ENCODE data around the gene SPEG. TPM values are rescaled to one million over a fixed set of nuclear protein-coding genes. Genes with fewer than 3 reads are reported as not detected.

Gene SPEG
- total RNA-seq, 1 experiment from 2014 or later: 30.7 TPM

- Histone ChIP-seq H4K20me1 (ENCODE audit: low read length) (no peaks in the 10 kb centered on the region), H3K4me1 (ENCODE audit: insufficient read depth, low read length) (peaks cover 33% of the 10 kb centered on the region), H3K27me3 (ENCODE audit: low read length) (no peaks in the 10 kb centered on the region), H3K9me2 (replicated peaks; ENCODE audit: low read length) (no peaks in the 10 kb centered on the region), H3K4me2 (ENCODE audit: low read length) (no peak overlapping the region), H3K36me3 (ENCODE audit: low read depth, low read length) (no peaks in the 10 kb centered on the region), H3K27ac (ENCODE audit: low read length) (no peak overlapping the region), H3K4me3 (ENCODE audit: low read length) (no peak overlapping the region), H2AFZ (ENCODE audit: low read length) (no peak overlapping the region), H3K9ac (ENCODE audit: low read length) (no peak overlapping the region), H3K9me3 (ENCODE audit: low read length) (no peaks in the 10 kb centered on the region), H3K79me2 (ENCODE audit: low read length) (no peaks in the 10 kb centered on the region), H3F3A (ENCODE audit: low read length, unreplicated experiment) (peaks cover 7% of the 10 kb centered on the region)
- CTCF ChIA-PET: no interaction called here
- ATAC-seq: no peak
- no peak for DNase-seq
- no TSS peak for BruUV-seq (replicated peaks)
- intact Hi-C loops (cut with micrococcal nuclease): no loop called here
- TF ChIP-seq EZH2 (IDR thresholded peaks at IDR 0.05; ENCODE audit: low read length, unreplicated experiment) (no peak), EZH2phosphoT487 (IDR thresholded peaks at IDR 0.05; ENCODE audit: borderline replicate concordance, low read length) (no peak)
- TF ChIP-seq, protein P1, sequence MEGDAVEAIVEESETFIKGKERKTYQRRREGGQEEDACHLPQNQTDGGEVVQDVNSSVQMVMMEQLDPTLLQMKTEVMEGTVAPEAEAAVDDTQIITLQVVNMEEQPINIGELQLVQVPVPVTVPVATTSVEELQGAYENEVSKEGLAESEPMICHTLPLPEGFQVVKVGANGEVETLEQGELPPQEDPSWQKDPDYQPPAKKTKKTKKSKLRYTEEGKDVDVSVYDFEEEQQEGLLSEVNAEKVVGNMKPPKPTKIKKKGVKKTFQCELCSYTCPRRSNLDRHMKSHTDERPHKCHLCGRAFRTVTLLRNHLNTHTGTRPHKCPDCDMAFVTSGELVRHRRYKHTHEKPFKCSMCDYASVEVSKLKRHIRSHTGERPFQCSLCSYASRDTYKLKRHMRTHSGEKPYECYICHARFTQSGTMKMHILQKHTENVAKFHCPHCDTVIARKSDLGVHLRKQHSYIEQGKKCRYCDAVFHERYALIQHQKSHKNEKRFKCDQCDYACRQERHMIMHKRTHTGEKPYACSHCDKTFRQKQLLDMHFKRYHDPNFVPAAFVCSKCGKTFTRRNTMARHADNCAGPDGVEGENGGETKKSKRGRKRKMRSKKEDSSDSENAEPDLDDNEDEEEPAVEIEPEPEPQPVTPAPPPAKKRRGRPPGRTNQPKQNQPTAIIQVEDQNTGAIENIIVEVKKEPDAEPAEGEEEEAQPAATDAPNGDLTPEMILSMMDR (conservative IDR thresholded peaks at IDR 0.05; ENCODE audit: low read depth, low read length): no peak
- POLR2A ChIA-PET (ENCODE audit: unreplicated experiment): no interaction called here
These were observed 39.0 kb upstream of the SPEG start for GRCh38 chr2:219395609-219396008.

GRCh38 chr2:219396863-219397457, 37.7 kb upstream of the SPEG start:
- POLR2A ChIA-PET (ENCODE audit: unreplicated experiment): no interaction called here
- Histone ChIP-seq H2AFZ (ENCODE audit: low read length) (no peak overlapping the region), H3K27me3 (ENCODE audit: low read length) (no peaks in the 10 kb centered on the region), H3K9ac (ENCODE audit: low read length) (no peak overlapping the region), H4K20me1 (ENCODE audit: low read length) (no peaks in the 10 kb centered on the region), H3K4me1 (ENCODE audit: insufficient read depth, low read length) (peaks cover 36% of the 10 kb centered on the region), H3K27ac (ENCODE audit: low read length) (no peak overlapping the region), H3F3A (ENCODE audit: low read length, unreplicated experiment) (peaks cover 7% of the 10 kb centered on the region), H3K36me3 (ENCODE audit: low read depth, low read length) (no peaks in the 10 kb centered on the region), H3K79me2 (ENCODE audit: low read length) (no peaks in the 10 kb centered on the region), H3K4me3 (ENCODE audit: low read length) (no peak overlapping the region), H3K4me2 (ENCODE audit: low read length) (no peak overlapping the region), H3K9me3 (ENCODE audit: low read length) (no peaks in the 10 kb centered on the region), H3K9me2 (replicated peaks; ENCODE audit: low read length) (no peaks in the 10 kb centered on the region)
- TF ChIP-seq, protein P1 (conservative IDR thresholded peaks at IDR 0.05; ENCODE audit: low read depth, low read length): no peak
- TF ChIP-seq EZH2 (IDR thresholded peaks at IDR 0.05; ENCODE audit: low read length, unreplicated experiment): no peak
- no peak for TF ChIP-seq EZH2phosphoT487 (IDR thresholded peaks at IDR 0.05; ENCODE audit: borderline replicate concordance, low read length)
- CTCF ChIA-PET: no interaction called here
- intact Hi-C loops (cut with micrococcal nuclease): no loop called here
- no peak for DNase-seq
- no TSS peak for BruUV-seq (replicated peaks)
- ATAC-seq: no peak; the same call in 1 of the 2 replicates

GRCh38 chr2:219398721-219399363, 35.8 kb upstream of the SPEG start:
- H2AFZ ChIP-seq (ENCODE audit: low read length): no peak overlapping the region
- intact Hi-C loops (cut with micrococcal nuclease): no loop called here
- peak overlapping the region; percentile 85 for H3K27ac ChIP-seq (ENCODE audit: low read length)
- CTCF ChIA-PET: interaction anchor here (0.7 to 1.4 kb wide), 4 partner anchors 11 to 131 kb away, joined by 3 to 13 read pairs (median 8); partner anchors contain the start of gene DNPEP
- peak overlapping the region; percentile 83 for H3K4me2 ChIP-seq (ENCODE audit: low read length)
- peak overlapping the region; percentile 37; the same call in 1 of the 2 replicates for H3K4me3 ChIP-seq (ENCODE audit: low read length)
- TF ChIP-seq, protein P1 (conservative IDR thresholded peaks at IDR 0.05; ENCODE audit: low read depth, low read length): no peak
- TF ChIP-seq EZH2phosphoT487 (IDR thresholded peaks at IDR 0.05; ENCODE audit: borderline replicate concordance, low read length) (no peak), EZH2 (IDR thresholded peaks at IDR 0.05; ENCODE audit: low read length, unreplicated experiment) (no peak)
- H3F3A ChIP-seq (ENCODE audit: low read length, unreplicated experiment): peaks cover 7% of the 10 kb centered on the region
- H3K36me3 ChIP-seq (ENCODE audit: low read depth, low read length): no peaks in the 10 kb centered on the region
- ATAC-seq (peak; percentile 89), DNase-seq (peak; percentile 88)
- H3K9ac ChIP-seq (ENCODE audit: low read length): peak overlapping the region; percentile 31; the same call in 1 of the 2 replicates
- H3K9me3 ChIP-seq (ENCODE audit: low read length): no peaks in the 10 kb centered on the region
- H3K4me1 ChIP-seq (ENCODE audit: insufficient read depth, low read length): peaks cover 42% of the 10 kb centered on the region
- no TSS peak for BruUV-seq (replicated peaks)
- H3K27me3 ChIP-seq (ENCODE audit: low read length): no peaks in the 10 kb centered on the region
- H4K20me1 ChIP-seq (ENCODE audit: low read length): no peaks in the 10 kb centered on the region
- H3K9me2 ChIP-seq (replicated peaks; ENCODE audit: low read length): no peaks in the 10 kb centered on the region
- H3K79me2 ChIP-seq (ENCODE audit: low read length): no peaks in the 10 kb centered on the region
- POLR2A ChIA-PET (ENCODE audit: unreplicated experiment): interaction anchor here (0.6 kb wide), 1 partner anchor 37 kb away, joined by 4 read pairs; no protein-coding TSS in a partner anchor

Measured in PC-3 (cell line).